Activated naive CD8-positive, alpha-beta T cell treated with anti-CD3 and anti-CD28 coated beads, Interleukin-2, amount 50 U/mL, for 24 hours (primary cell): ENCODE measurements around the gene ABCD3.
A peak's percentile ranks its signal among the peaks of the same experiment; 100 is the strongest.

Experiments
- ATAC-seq: fragments of 150-1000 bp; cut with Tn5 transposase; one replicate; pipeline ENCODE4 v1.10.0; 2021
- DNase-seq: peaks from one replicate; pipeline ENCODE4 v3.0.0; 2021
- H3K27ac Mint-ChIP-seq: one replicate; pipeline ENCODE4 v1.8.0; 2021; ENCODE audit warnings: mild to moderate bottlenecking, mixed read lengths
- H3K27me3 Mint-ChIP-seq: one replicate; pipeline ENCODE4 v1.8.0; 2021; ENCODE audit warnings: mixed read lengths
- H3K36me3 Mint-ChIP-seq: one replicate; pipeline ENCODE4 v1.8.0; 2021; ENCODE audit warnings: low read depth, mixed read lengths
- H3K4me1 Mint-ChIP-seq: one replicate; pipeline ENCODE4 v1.8.0; 2021; ENCODE audit warnings: mixed read lengths
- H3K4me3 Mint-ChIP-seq: one replicate; pipeline ENCODE4 v1.8.0; 2021; ENCODE audit warnings: mild to moderate bottlenecking, moderate library complexity, mixed read lengths
- H3K9me3 Mint-ChIP-seq: one replicate; pipeline ENCODE4 v1.8.0; 2021; ENCODE audit warnings: mixed read lengths

ABCD3 gene

DNA sequence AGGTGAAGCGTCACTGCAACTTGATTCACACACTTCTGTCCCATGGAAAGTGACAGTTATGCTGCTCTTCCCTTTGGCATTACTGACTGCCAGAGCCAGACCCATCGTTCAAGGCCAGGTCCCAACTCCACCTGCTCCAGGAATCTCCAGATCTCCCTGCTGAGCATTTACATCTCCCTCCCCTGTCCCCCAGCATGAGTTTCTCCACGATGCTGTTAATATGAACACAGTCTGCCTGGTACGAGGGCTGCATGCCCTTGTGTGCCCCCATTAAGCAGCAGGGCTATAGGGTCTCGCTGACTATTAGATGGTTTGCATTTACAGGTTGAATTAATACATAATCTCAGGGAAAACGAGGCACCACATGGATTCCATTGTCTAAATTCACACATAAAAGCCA lies 119.1 kb downstream of the ABCD3 start:
- no peak for ATAC-seq
- peaks cover 46% of the 10 kb centered on the region for H3K27me3 Mint-ChIP-seq
- no peak overlapping the region for H3K27ac Mint-ChIP-seq
- H3K4me3 Mint-ChIP-seq = no peak overlapping the region
- no peaks in the 10 kb centered on the region for H3K9me3 Mint-ChIP-seq
- no peaks in the 10 kb centered on the region for H3K36me3 Mint-ChIP-seq
- H3K4me1 Mint-ChIP-seq = peaks cover 8% of the 10 kb centered on the region
- DNase-seq = no peak

DNA sequence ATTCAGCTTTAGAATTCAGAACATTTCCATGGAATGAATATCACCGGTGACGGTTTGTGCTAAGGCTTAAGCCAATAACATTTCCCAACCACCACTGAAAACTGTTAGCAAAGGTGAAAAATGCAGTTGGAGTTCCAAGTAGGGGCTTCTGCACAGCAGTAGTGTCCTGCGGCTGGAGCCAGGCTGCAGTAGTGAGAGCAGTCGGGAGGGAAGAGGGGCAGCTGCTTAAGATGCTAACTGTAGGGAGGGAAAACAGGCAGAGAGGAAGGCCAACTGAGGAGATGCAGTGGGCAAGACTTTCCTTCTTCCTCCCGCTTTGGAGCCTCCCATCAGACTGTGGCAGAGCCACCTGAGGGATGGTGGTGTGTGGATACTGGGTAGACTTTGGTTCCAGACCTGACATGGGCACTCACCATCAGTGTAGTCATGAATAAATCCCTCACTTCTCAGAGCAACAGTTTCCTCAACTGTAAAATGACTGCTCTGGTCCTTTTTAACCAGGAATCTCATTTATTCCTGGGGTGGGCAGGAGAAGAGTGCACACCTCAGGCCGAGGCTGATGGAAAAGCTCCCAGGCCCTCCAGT lies 120.1 kb downstream of the ABCD3 start:
- no peaks in the 10 kb centered on the region for H3K36me3 Mint-ChIP-seq
- peaks cover 55% of the 10 kb centered on the region for H3K27me3 Mint-ChIP-seq
- no peak for ATAC-seq
- H3K27ac Mint-ChIP-seq = no peak overlapping the region
- H3K4me3 Mint-ChIP-seq = no peak overlapping the region
- no peaks in the 10 kb centered on the region for H3K9me3 Mint-ChIP-seq
- H3K4me1 Mint-ChIP-seq = peaks cover 14% of the 10 kb centered on the region
- DNase-seq = no peak

DNA sequence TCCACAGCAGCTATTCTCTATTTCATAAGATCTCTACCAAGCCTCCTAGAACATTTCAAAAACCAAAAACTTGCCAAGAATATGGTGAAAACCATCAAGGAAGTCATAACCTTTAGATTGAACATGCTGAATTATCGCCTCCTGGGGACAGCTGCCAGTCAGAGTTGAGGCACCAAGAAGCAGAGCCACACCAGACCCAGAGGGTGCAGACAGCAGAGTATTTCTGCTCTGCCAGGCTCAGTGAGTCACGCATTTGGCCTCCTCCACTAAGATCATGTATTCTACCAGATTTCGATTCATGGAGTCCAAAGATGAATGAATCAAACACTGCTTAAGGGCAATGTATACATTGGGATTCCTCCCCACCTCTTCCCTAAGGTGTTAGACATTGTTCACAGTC lies 121.3 kb downstream of the ABCD3 start:
- no peaks in the 10 kb centered on the region for H3K9me3 Mint-ChIP-seq
- no peak for ATAC-seq
- H3K36me3 Mint-ChIP-seq = no peaks in the 10 kb centered on the region
- peaks cover 14% of the 10 kb centered on the region for H3K4me1 Mint-ChIP-seq
- H3K27ac Mint-ChIP-seq = no peak overlapping the region
- H3K4me3 Mint-ChIP-seq = no peak overlapping the region
- peaks cover 65% of the 10 kb centered on the region for H3K27me3 Mint-ChIP-seq
- no peak for DNase-seq

DNA sequence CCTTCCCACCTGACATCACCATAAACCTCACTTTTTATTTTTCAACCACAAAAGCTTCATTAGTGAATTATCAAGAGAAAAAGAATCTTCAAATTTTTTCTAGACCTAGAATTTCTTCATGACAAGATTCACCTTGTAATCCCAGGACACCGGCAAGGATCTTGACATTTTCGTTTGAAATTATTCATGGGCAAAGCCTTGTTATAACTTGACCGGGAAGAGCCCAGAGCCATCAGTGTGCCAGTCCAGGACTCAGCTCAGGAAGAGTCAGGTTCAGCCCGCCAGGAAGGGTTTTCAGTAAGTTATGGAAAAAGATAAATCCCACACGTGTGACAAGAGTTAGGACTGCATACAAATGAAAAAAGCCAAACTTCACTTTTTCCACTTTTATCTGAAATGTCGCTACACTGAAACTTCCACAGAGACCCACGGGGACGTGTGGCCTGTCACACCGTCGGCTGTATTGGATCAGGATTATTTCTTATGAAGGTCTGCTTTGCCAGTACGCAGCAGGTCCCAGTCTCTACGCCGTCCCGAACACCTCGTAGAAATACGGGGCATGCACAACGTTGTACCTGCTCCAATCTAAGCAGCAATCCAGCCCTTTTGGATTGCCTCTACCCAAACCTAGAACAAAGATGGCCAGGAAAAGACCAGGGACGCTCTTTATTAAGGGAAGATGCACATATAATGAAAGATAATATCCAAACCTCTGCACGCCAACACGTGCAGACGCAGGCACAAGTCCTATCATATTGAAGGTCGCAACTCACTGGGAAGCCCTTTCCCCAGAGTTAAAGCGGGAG lies 122.5 kb downstream of the ABCD3 start:
- Mint-ChIP-seq H3K27me3 (peaks cover 68% of the 10 kb centered on the region), H3K36me3 (no peaks in the 10 kb centered on the region), H3K4me1 (peaks cover 14% of the 10 kb centered on the region), H3K27ac (no peak overlapping the region), H3K4me3 (peak overlapping the region; percentile 79), H3K9me3 (no peaks in the 10 kb centered on the region)
- ATAC-seq (no peak), DNase-seq (no peak)

DNA sequence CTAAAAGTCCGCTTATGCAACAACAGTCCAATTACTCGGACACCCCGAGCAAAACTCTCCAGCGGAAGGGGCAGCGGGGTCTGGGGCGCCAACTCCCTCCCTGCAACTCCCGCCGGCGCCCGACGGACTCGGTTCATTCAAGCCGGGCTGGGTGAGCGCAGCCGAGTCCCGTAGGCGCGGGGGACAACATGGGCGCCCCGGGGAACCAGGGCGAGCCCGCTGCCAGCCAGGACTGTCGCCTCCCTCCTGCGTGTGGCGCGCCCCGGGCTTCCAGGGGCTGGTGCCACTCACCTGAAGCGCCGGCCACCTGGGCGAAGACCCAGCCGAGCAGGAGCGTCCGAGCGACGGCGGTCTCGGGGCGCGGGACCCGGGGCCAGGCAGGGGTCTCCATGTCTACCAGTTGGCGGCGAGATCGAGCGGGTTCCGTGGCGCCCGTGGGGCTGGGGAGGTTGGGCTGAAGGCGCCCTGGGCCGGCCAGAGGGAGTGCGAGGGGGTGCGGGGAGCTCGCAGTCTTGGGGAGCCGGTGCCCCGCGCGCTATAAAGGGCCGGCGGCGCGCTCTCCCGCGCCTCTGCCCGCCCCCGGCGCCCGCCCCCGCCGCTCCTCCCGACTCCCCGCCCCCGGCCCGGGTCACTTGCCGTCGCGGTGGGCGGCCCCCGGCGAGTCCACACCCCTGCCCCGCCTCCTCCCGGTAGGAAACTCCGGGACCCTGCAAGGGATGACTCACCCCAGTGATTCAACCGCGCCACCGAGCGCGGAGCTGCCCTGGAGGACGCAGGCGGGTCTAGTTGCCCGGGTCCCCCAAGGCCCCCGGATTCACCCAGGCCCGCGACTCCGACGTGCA lies 123.3 kb downstream of the ABCD3 start, which contains the start of gene F3:
F3 (minus strand) TSS at position 514 of the 842 bp plus-strand sequence; CDS start at position 391, 123 bp downstream.
- peak within 1 kb of the TSS; percentile 79 for H3K4me3 Mint-ChIP-seq
- peak; percentile 83 for DNase-seq
- peaks cover 65% of the 10 kb centered on the region for H3K27me3 Mint-ChIP-seq
- H3K36me3 Mint-ChIP-seq = no peaks in the 10 kb centered on the region
- H3K9me3 Mint-ChIP-seq = no peaks in the 10 kb centered on the region
- peak; percentile 99 for ATAC-seq
- H3K27ac Mint-ChIP-seq = no peak within 1 kb of the TSS
- H3K4me1 Mint-ChIP-seq = peaks cover 14% of the 10 kb centered on the region

DNA sequence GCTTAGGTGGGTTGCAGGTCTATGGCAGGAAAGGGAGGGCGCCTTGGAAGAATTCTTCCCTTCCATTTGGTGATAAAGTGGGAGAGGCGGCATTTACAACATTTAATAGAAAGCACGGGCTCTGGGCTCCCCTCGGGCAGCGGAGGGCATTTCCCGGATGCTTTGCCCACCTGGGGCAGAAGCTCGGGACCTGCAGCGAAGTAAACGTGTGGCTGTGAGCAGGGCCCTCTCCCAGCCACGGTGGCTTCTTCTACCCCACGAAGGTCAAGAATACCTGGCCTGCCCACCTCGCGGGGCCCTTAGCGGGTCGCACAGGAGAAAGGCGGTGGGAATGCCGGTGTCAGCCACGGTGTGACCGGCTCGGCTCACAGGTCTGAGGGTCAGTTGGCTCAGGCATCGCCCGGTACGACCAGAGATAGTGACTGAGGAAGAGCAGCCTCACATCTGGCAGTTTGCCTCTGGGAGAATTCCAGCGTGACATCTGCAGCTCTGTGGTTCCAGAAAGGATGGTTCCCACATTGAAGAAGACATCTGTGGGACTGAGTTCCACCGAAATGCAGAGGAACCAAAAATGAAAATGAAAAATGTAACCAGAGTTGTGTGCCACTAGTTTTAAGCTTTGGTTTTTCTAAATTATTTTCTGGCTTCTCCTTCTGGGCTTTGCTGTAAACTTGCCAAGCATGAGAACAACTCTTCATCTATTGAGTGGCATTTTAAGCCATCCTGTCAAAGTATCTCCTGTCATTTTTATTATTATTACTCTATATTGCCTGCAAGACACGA lies 124.1 kb downstream of the ABCD3 start:
- peaks cover 14% of the 10 kb centered on the region for H3K4me1 Mint-ChIP-seq
- no peak overlapping the region for H3K27ac Mint-ChIP-seq
- H3K4me3 Mint-ChIP-seq = peak overlapping the region; percentile 79
- peaks cover 66% of the 10 kb centered on the region for H3K27me3 Mint-ChIP-seq
- DNase-seq (no peak), ATAC-seq (no peak)
- no peaks in the 10 kb centered on the region for H3K36me3 Mint-ChIP-seq
- no peaks in the 10 kb centered on the region for H3K9me3 Mint-ChIP-seq

DNA sequence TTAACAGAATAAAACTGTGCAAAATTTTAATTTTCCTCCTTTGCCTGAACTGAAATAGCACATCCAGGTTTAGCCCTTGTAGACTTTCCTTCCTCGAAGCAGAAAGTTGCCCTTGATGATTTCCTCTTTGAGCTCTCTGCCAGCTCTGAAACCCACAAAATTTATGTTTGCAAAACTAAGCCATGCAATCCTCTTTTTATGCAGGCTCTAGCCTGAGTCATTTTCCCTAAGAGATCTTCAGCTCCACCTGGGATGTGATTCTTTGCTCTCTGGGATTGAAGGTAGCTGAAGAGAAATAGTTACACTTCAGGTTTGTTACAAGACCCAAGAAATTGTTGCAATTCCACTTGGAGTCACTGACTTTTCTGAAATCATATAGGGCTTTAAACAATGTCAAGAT lies 124.8 kb downstream of the ABCD3 start:
- Mint-ChIP-seq H3K4me3 (peak overlapping the region; percentile 79), H3K4me1 (peaks cover 14% of the 10 kb centered on the region), H3K27me3 (peaks cover 65% of the 10 kb centered on the region), H3K9me3 (no peaks in the 10 kb centered on the region), H3K36me3 (no peaks in the 10 kb centered on the region), H3K27ac (no peak overlapping the region)
- DNase-seq (no peak), ATAC-seq (no peak)

DNA sequence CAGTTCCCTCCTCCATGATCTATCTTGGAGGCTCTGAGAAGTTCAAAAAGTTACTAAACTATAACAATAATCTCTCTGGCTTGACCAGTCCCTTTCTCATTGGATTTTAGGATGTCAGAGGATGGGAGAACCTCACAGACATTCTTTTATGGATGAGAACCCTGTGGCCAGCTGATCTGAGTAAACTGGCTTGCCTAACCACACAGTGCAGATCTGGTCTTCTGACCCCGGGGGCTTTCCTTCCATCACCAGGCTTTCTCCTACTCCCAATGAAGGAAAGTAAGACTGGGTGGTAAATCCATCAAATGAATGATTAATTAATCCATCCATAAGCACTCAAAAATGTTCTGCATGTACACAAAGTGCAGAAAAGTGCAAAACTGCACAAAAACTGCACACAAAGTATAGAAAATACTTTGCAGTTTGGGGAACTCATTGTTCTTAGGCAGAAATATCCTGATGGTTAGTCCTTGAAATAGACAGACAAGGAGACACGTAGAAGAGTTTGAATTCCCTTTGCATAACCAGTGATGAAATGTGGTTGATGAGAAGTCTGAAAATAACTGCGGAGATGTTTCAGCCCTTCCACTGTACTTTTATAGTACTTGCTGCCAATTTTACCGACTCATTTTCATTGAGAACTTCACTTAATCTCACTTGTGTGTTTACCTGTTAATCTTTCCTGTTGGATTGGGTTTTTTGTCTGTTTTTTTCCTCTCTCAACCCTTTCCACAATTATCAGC lies 125.9 kb downstream of the ABCD3 start:
- Mint-ChIP-seq H3K27ac (no peak overlapping the region), H3K4me3 (no peak overlapping the region), H3K9me3 (no peaks in the 10 kb centered on the region), H3K4me1 (peaks cover 14% of the 10 kb centered on the region), H3K27me3 (peaks cover 59% of the 10 kb centered on the region), H3K36me3 (no peaks in the 10 kb centered on the region)
- no peak for ATAC-seq
- DNase-seq = no peak

DNA sequence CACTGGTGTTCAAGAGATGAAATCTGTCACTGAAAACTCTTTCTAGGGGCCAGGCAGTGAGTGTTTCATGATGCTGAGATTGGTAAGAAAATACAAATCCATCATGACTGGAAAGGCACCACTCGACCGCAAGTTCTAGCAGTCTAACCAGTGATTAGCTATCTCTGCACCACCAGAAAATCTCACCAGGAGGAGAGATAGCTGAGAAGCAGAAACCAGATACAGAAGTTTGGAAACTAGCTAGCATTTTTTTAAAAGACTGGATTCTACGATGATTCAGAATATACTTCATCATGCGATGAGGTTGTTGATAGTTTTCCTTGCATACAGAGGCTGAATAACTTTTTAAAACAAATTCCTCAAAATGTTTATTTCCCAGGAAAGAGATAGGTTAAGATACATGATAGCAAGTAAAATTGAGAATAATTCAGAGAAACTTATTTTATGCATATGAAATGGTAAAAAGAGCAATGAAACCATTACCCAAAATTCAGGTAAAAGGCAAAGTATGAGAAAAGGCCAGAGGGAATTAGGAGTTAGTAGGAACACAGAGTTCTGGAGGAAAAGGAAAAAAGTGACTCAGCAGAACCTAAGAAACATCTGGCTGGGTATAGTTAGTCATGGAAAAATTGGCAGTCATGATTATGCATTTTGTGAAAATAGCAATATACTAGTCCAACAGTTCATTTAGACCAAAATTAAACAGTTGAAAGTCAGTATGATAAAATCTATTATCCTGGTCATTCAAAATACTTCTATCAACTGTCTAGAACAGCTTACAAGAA lies 126.7 kb downstream of the ABCD3 start:
- peaks cover 51% of the 10 kb centered on the region for H3K27me3 Mint-ChIP-seq
- no peaks in the 10 kb centered on the region for H3K36me3 Mint-ChIP-seq
- ATAC-seq (no peak), DNase-seq (no peak)
- H3K4me3 Mint-ChIP-seq = no peak overlapping the region
- H3K27ac Mint-ChIP-seq = no peak overlapping the region
- no peaks in the 10 kb centered on the region for H3K9me3 Mint-ChIP-seq
- H3K4me1 Mint-ChIP-seq = peaks cover 14% of the 10 kb centered on the region

DNA sequence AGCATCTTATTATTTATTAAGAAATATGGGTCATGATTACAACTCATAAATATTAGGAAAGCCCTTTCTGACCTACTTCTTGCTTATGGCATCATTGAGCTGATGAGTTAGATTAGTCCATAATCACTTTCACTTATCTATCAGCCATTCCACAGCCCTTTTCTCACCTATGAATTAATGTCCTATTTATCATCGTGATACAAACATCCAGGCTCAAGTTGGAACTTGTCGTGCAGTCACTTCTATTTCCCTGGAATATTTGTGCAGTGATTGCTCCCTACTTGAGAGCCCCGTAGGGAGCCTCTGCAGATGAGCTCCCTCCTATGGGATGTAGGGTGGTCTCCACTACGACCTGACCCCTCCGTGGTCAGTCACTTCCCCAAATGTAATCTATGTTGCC lies 131.5 kb downstream of the ABCD3 start:
- DNase-seq = no peak
- Mint-ChIP-seq H3K4me3 (no peak overlapping the region), H3K36me3 (no peaks in the 10 kb centered on the region), H3K4me1 (no peaks in the 10 kb centered on the region), H3K27ac (no peak overlapping the region), H3K27me3 (peaks cover 22% of the 10 kb centered on the region), H3K9me3 (no peaks in the 10 kb centered on the region)
- no peak for ATAC-seq

DNA sequence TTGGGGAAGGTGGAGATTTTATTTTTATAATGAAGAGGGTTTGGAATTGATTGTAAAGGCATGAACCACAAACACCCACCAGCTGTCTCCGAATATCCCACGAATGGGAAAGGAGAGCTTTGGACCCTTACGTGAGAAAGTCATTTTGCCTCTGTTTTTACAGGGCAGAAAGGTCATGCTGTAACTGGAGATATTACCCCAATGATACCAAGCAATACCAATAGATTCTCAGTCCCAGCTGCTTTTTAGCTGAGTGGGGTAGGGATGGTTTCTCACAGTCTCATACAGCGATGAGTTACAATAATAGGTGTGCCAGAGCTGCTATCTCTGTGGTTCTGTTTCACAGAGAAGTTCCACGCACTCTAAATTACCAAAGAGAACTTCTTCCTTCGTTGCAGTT lies 132.2 kb downstream of the ABCD3 start:
- H3K27me3 Mint-ChIP-seq = peaks cover 17% of the 10 kb centered on the region
- ATAC-seq (no peak), DNase-seq (no peak)
- no peaks in the 10 kb centered on the region for H3K4me1 Mint-ChIP-seq
- no peaks in the 10 kb centered on the region for H3K36me3 Mint-ChIP-seq
- H3K9me3 Mint-ChIP-seq = no peaks in the 10 kb centered on the region
- no peak overlapping the region for H3K4me3 Mint-ChIP-seq
- H3K27ac Mint-ChIP-seq = no peak overlapping the region

DNA sequence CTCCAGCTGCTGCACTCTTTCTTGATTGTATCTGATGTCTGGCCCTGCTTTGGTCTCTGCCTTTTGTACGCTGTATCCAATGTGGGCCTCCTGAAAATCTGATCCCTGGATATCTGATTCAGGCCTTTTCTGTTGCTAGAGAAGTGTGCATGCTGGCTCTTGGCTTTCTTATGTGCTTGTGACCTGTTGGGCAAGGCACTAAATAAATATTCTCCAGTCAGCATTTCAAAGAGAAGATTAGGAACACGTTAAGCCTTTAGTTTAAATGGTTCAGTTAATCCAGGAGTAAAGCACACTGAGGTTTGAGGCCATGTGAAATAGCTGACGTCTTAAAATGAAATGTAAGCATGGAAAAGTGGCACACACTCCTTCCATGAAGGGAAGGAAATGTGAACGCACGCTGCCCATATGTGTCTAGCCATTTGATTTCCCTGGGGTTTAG lies 132.6 kb downstream of the ABCD3 start:
- H3K4me3 Mint-ChIP-seq = no peak overlapping the region
- ATAC-seq = no peak
- H3K27me3 Mint-ChIP-seq = peaks cover 17% of the 10 kb centered on the region
- H3K36me3 Mint-ChIP-seq = no peaks in the 10 kb centered on the region
- DNase-seq = no peak
- no peak overlapping the region for H3K27ac Mint-ChIP-seq
- no peaks in the 10 kb centered on the region for H3K4me1 Mint-ChIP-seq
- no peaks in the 10 kb centered on the region for H3K9me3 Mint-ChIP-seq

DNA sequence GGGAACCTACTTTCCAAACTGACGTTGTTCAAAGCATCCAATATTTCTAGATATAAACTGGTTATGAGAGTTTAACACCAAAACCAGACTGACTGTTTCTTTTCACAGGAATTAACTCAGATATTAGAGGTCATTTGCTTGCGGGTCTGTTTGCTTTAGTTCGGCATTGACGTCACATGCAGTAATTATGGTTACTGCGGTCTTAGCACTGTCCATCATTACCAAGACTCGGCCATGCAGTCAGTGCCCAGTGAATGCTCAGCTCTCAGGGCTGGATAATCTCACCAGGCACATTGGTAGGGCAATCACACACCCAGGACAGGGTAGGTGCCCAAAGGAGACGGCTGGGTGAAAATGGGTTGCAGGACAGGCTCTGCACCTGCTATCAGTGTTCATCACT lies 133.3 kb downstream of the ABCD3 start:
- no peaks in the 10 kb centered on the region for H3K4me1 Mint-ChIP-seq
- no peak for ATAC-seq

More for the DNA sequence above, 133.3 kb downstream of the ABCD3 start:
- no peak for DNase-seq
- Mint-ChIP-seq H3K27me3 (peaks cover 17% of the 10 kb centered on the region), H3K36me3 (no peaks in the 10 kb centered on the region), H3K27ac (no peak overlapping the region), H3K4me3 (no peak overlapping the region), H3K9me3 (no peaks in the 10 kb centered on the region)
